ENCODE results near the gene ACTR5.
A peak's percentile ranks its signal among the peaks of the same experiment; 100 is the strongest.

The ACTR5 gene

GRCh38 chr20:38714308-38714707 lies 34.0 kb upstream of the ACTR5 start:
- H3K4me3 ChIP-seq (ENCODE audit: low read depth, low read length), result no peak overlapping the region
- no peak for TF ChIP-seq CTCF (conservative IDR thresholded peaks at IDR 0.05; ENCODE audit: low read depth, low read length)
- no peak for DNase-seq (ENCODE audit: low read depth)

GRCh38 chr20:38715646-38716045 lies 32.6 kb upstream of the ACTR5 start:
- TF ChIP-seq CTCF (conservative IDR thresholded peaks at IDR 0.05; ENCODE audit: low read depth, low read length), result no peak
- H3K4me3 ChIP-seq (ENCODE audit: low read depth, low read length), result no peak overlapping the region
- DNase-seq (ENCODE audit: low read depth), result no peak

- DNase-seq (ENCODE audit: low read depth), result no peak
- TF ChIP-seq CTCF (conservative IDR thresholded peaks at IDR 0.05; ENCODE audit: low read depth, low read length), result no peak
- H3K4me3 ChIP-seq (ENCODE audit: low read depth, low read length), result no peak overlapping the region
Observed at GRCh38 chr20:38722683-38723016, 25.6 kb upstream of the ACTR5 start.

GRCh38 chr20:38723017-38723847 lies 25.0 kb upstream of the ACTR5 start:
- DNase-seq (ENCODE audit: low read depth), result peak; percentile 56
- no peak overlapping the region for H3K4me3 ChIP-seq (ENCODE audit: low read depth, low read length)
- TF ChIP-seq CTCF (conservative IDR thresholded peaks at IDR 0.05; ENCODE audit: low read depth, low read length), result no peak

GRCh38 chr20:38723848-38724625 lies 24.2 kb upstream of the ACTR5 start, which contains the start of gene SLC32A1:
TSS of gene SLC32A1 (plus strand) at chr20:38724486. CDS start at chr20:38724725, 239 bp downstream.
- no peak for DNase-seq (ENCODE audit: low read depth)
- no peak for TF ChIP-seq CTCF (conservative IDR thresholded peaks at IDR 0.05; ENCODE audit: low read depth, low read length)
- H3K4me3 ChIP-seq (ENCODE audit: low read depth, low read length), result no peak within 1 kb of the TSS

- no peak for DNase-seq (ENCODE audit: low read depth)
- no peak for TF ChIP-seq CTCF (conservative IDR thresholded peaks at IDR 0.05; ENCODE audit: low read depth, low read length)
- no peak overlapping the region for H3K4me3 ChIP-seq (ENCODE audit: low read depth, low read length)
Observed at GRCh38 chr20:38724626-38725147, 23.6 kb upstream of the ACTR5 start.

Measured in choroid plexus epithelial cell (primary cell).